H1 (cell line): Measurements from ENCODE around the gene CRISPLD2. TPM values are rescaled to one million over a fixed set of nuclear protein-coding genes. Genes with fewer than 3 reads are reported as not detected.

Experiments used
- CTCF ChIA-PET: fragments of 300-600 bp; sonication (Branson Sonifier 250); formaldehyde crosslinking; loops from one replicate; lab custom pipeline; 2021; ENCODE audit not compliant: partially characterized antibody; lab: Charles Lee
- POLR2A ChIA-PET: fragments of 300-600 bp; sonication (Branson Sonifier 250); formaldehyde crosslinking; loops from one replicate; lab custom pipeline; 2021; ENCODE audit warnings: inconsistent platforms; ENCODE audit not compliant: partially characterized antibody; lab: Charles Lee
- DNase-seq, 2 experiments: peaks; one replicate each; pipeline versions ENCODE4 v3.0.0 to v3.0.0-alpha.2; 2010 to 2022; ENCODE audit warnings: low spot score in 2 of 2, low read depth in 1 of 2, mixed read lengths in 1 of 2
- FAIRE-seq: peaks from 2 replicates; lab custom pipeline; 2011; peaks lifted over from hg19 to GRCh38; lab: Jason Lieb, UNC
- H2AFZ ChIP-seq: 2 replicates; pipeline ENCODE4 v1.8.1; 2012; ENCODE audit warnings: low read length, inconsistent platforms
- H2AK5ac ChIP-seq: 2 replicates; pipeline ENCODE4 v1.6.1; 2013; ENCODE audit warnings: low read depth, low read length
- H2BK120ac ChIP-seq: replicated peaks from 2 replicates; pipeline ENCODE3; 2013; ENCODE audit warnings: low read depth, low read length, inconsistent platforms
- H2BK12ac ChIP-seq: 2 replicates; pipeline ENCODE4 v1.6.1; 2013; ENCODE audit warnings: low read depth, low read length
- H2BK15ac ChIP-seq: 2 replicates; pipeline ENCODE4 v1.6.1; 2013; ENCODE audit warnings: low read length
- H2BK20ac ChIP-seq: 2 replicates; pipeline ENCODE4 v1.6.1; 2013; ENCODE audit warnings: low read length
- H2BK5ac ChIP-seq: 2 replicates; pipeline ENCODE4 v1.6.1; 2013; ENCODE audit warnings: low read depth, low read length
- H3K14ac ChIP-seq: 2 replicates; pipeline ENCODE4 v1.6.1; 2013; ENCODE audit warnings: inconsistent platforms; ENCODE audit not compliant: insufficient read length
- H3K18ac ChIP-seq: 2 replicates; pipeline ENCODE4 v1.6.1; 2013; ENCODE audit warnings: low read length; ENCODE audit errors: extremely low read depth
- H3K23ac ChIP-seq: 2 replicates; pipeline ENCODE4 v1.6.1; 2013; ENCODE audit warnings: inconsistent platforms; ENCODE audit not compliant: insufficient read length
- H3K23me2 ChIP-seq: 2 replicates; pipeline ENCODE4 v1.6.1; 2013; ENCODE audit warnings: low read depth, low read length
- H3K27ac ChIP-seq: 2 replicates; pipeline ENCODE4 v1.6.1; 2011; ENCODE audit warnings: low read depth, low read length, inconsistent platforms
- H3K27me3 ChIP-seq, 4 experiments: replicated peaks in 1 of 4; 1 replicate in 1 of 4; 2 replicates in 3 of 4; pipeline versions ENCODE4 v1.6.1 to v1.8.1; 2011 to 2013; ENCODE audit warnings: low read length in 3 of 4, mild to moderate bottlenecking in 3 of 4, inconsistent platforms in 2 of 4, mixed read lengths in 2 of 4, moderate library complexity in 1 of 4; ENCODE audit not compliant: control insufficient read depth in 3 of 4, insufficient read depth in 3 of 4; ENCODE audit errors: extremely low read depth in 1 of 4
- H3K36me3 ChIP-seq, 4 experiments: 2 replicates each; pipeline versions ENCODE4 v1.6.1 to v1.8.1; 2011 to 2013; ENCODE audit warnings: mild to moderate bottlenecking in 4 of 4, low read length in 3 of 4, moderate library complexity in 2 of 4, control low read depth in 1 of 4, inconsistent platforms in 1 of 4; ENCODE audit not compliant: insufficient read depth in 4 of 4, control insufficient read depth in 2 of 4
- H3K4ac ChIP-seq: replicated peaks from 2 replicates; pipeline ENCODE3; 2013; ENCODE audit warnings: low read length, low read depth, mixed read lengths, inconsistent platforms; ENCODE audit not compliant: insufficient read length
- H3K4me1 ChIP-seq, 4 experiments: replicated peaks in 1 of 4; 1 replicate in 1 of 4; 2 replicates in 3 of 4; pipeline versions ENCODE4 v1.6.1 to v1.8.1; 2011 to 2013; ENCODE audit warnings: low read length in 3 of 4, inconsistent platforms in 2 of 4, mixed read lengths in 1 of 4; ENCODE audit not compliant: insufficient read depth in 4 of 4, control insufficient read depth in 3 of 4
- H3K4me2 ChIP-seq, 2 experiments: 2 replicates each; pipeline versions ENCODE4 v1.6.1 to v1.8.1; 2011 to 2013; ENCODE audit warnings: low read depth in 2 of 2, low read length in 2 of 2, control low read depth in 1 of 2, inconsistent platforms in 1 of 2, mild to moderate bottlenecking in 1 of 2; ENCODE audit not compliant: insufficient read depth in 1 of 2
- H3K4me3 ChIP-seq, 4 experiments: fragments of 200-600, 300-600 bp in 1 of 4; sonication (generic), shearing (Covaris generic), sonication (Bioruptor Twin) in 1 of 4; 2 replicates each; pipeline versions ENCODE4 v1.5.1 to v1.8.1; 2011 to 2016; ENCODE audit warnings: low read length in 4 of 4, low read depth in 3 of 4, control low read depth in 2 of 4, inconsistent platforms in 2 of 4, mild to moderate bottlenecking in 2 of 4, mixed read lengths in 1 of 4, moderate library complexity in 1 of 4; ENCODE audit not compliant: insufficient read depth in 2 of 4; ENCODE audit errors: extremely low read depth in 1 of 4
- H3K56ac ChIP-seq: replicated peaks from 2 replicates; pipeline ENCODE3; 2013; ENCODE audit warnings: low read depth, mild to moderate bottlenecking, mixed read lengths, low read length, inconsistent platforms; ENCODE audit not compliant: insufficient read length
- H3K79me1 ChIP-seq: 2 replicates; pipeline ENCODE4 v1.6.1; 2013; ENCODE audit warnings: low read depth, low read length, control low read depth
- H3K79me2 ChIP-seq, 2 experiments: 2 replicates each; pipeline versions ENCODE4 v1.6.1 to v1.8.1; 2012 to 2013; ENCODE audit warnings: low read length in 2 of 2, mild to moderate bottlenecking in 2 of 2, inconsistent platforms in 1 of 2; ENCODE audit not compliant: insufficient read depth in 2 of 2, control insufficient read depth in 1 of 2
- H3K9ac ChIP-seq, 4 experiments: replicated peaks in 1 of 4; 1 replicate in 1 of 4; 2 replicates in 3 of 4; pipeline versions ENCODE4 v1.6.1 to v1.8.1; 2011 to 2013; ENCODE audit warnings: low read depth in 3 of 4, low read length in 3 of 4, control low read depth in 2 of 4, mild to moderate bottlenecking in 2 of 4, moderate library complexity in 2 of 4, inconsistent platforms in 1 of 4; ENCODE audit errors: extremely low read depth in 1 of 4
- H3K9me3 ChIP-seq, 2 experiments: 2 replicates each; pipeline versions ENCODE4 v1.6.1 to v1.8.1; 2012 to 2013; ENCODE audit warnings: mild to moderate bottlenecking in 2 of 2, moderate library complexity in 2 of 2, control low read depth in 1 of 2, inconsistent platforms in 1 of 2, low read depth in 1 of 2, low read length in 1 of 2, mixed read lengths in 1 of 2; ENCODE audit not compliant: insufficient read depth in 2 of 2
- H4K20me1 ChIP-seq, 2 experiments: replicated peaks in 1 of 2; 2 replicates each; pipeline versions ENCODE3 to v1.8.1; 2011 to 2013; ENCODE audit warnings: inconsistent platforms in 2 of 2, low read length in 2 of 2, mild to moderate bottlenecking in 1 of 2; ENCODE audit not compliant: insufficient read depth in 2 of 2, control insufficient read depth in 1 of 2
- H4K5ac ChIP-seq: 2 replicates; pipeline ENCODE4 v1.6.1; 2013; ENCODE audit warnings: low read length, low read depth, mixed read lengths, inconsistent platforms; ENCODE audit not compliant: insufficient read length
- H4K8ac ChIP-seq: 2 replicates; pipeline ENCODE4 v1.8.0; 2013; ENCODE audit warnings: mild to moderate bottlenecking, moderate library complexity, low read length, inconsistent platforms; ENCODE audit not compliant: insufficient read depth; ENCODE audit errors: extremely low read depth
- H4K91ac ChIP-seq: replicated peaks from 2 replicates; pipeline ENCODE3; 2013; ENCODE audit warnings: low read length, mixed read lengths, inconsistent platforms; ENCODE audit not compliant: insufficient read length
- CBX5 ChIP-seq: fragments of 300-800, 300-1000 bp; sonication (generic); IDR thresholded peaks from 2 replicates; pipeline ENCODE4 v1.7.1; 2016; ENCODE audit warnings: antibody characterized with exemption, low read length, low read depth
- CBX8 ChIP-seq: fragments of 300-800, 300-1000 bp; sonication (generic); IDR thresholded peaks from 2 replicates; pipeline ENCODE4 v1.7.1; 2016; ENCODE audit warnings: low read depth, low read length, borderline replicate concordance
- E2F6 ChIP-seq: IDR thresholded peaks from 2 replicates; pipeline ENCODE4 v1.6.1; 2012; ENCODE audit warnings: inconsistent platforms
- HDAC6 ChIP-seq: IDR thresholded peaks from one replicate; pipeline ENCODE4 v1.7.1; 2012; ENCODE audit warnings: low read depth, mild to moderate bottlenecking, inconsistent platforms, low read length, moderate library complexity
- MAX ChIP-seq: IDR thresholded peaks from 2 replicates; pipeline ENCODE4 v1.6.1; 2012; ENCODE audit warnings: inconsistent platforms
- POLR2A ChIP-seq, 2 experiments: IDR thresholded peaks; 1 replicate in 1 of 2; 2 replicates in 1 of 2; pipeline ENCODE4 v1.6.1; 2011; ENCODE audit warnings: low read depth in 2 of 2, low read length in 2 of 2, mild to moderate bottlenecking in 2 of 2; ENCODE audit errors: control extremely low read depth in 1 of 2
- RAD21 ChIP-seq, 2 experiments: IDR thresholded peaks in 1 of 2; conservative IDR thresholded peaks in 1 of 2; 2 replicates each; pipeline ENCODE4 v1.6.1; 2011; ENCODE audit warnings: low read depth in 2 of 2, low read length in 2 of 2, improper control_type of control experiment in 1 of 2, inconsistent platforms in 1 of 2, mild to moderate bottlenecking in 1 of 2, moderate library complexity in 1 of 2
- RFX5 ChIP-seq: IDR thresholded peaks from 2 replicates; pipeline ENCODE4 v1.6.1; 2011; ENCODE audit warnings: low read depth, low read length, improper control_type of control experiment, borderline replicate concordance
- TAF1 ChIP-seq: IDR thresholded peaks from 2 replicates; pipeline ENCODE4 v1.6.1; 2011; ENCODE audit warnings: mild to moderate bottlenecking, low read depth, low read length
- USF2 ChIP-seq: IDR thresholded peaks from 2 replicates; pipeline ENCODE4 v1.6.1; 2011; ENCODE audit warnings: low read length, improper control_type of control experiment
- WGBS, 2 experiments: shearing (Covaris generic) in 1 of 2; methylation state at CpG; one replicate each; pipeline versions ENCODE4 v1.1.6 to v1.1.7; 2013 to 2015; ENCODE audit warnings: low lambda C conversion rate in 2 of 2, mixed read lengths in 2 of 2, inconsistent platforms in 1 of 2, low coverage in 1 of 2, missing lambda C conversion rate in 1 of 2; ENCODE audit not compliant: insufficient replicate concordance in 2 of 2, insufficient coverage in 1 of 2, insufficient read length in 1 of 2; ENCODE audit errors: extremely low coverage in 1 of 2, missing lambda C conversion rate in 1 of 2; 5-methylcytosine and 5-hydroxymethylcytosine counted together
- polyA plus RNA-seq, 7 experiments: library from polyadenylated mRNA; depleted of rRNA in 3 of 7; stranded (reverse) in 5 of 7; unstranded in 2 of 7; fragments of >200 nt in 5 of 7; fragments of 200-250 nt in 2 of 7; gene quantifications; 1 replicate in 5 of 7; 2 replicates in 1 of 7; 4 replicates in 1 of 7; pipeline versions ENCODE4 v1.2.1 to v1.2.3, GENCODE V29; 2011 to 2013; ENCODE audit warnings: missing spikeins in 2 of 7, mixed read lengths in 2 of 7
- total RNA-seq: library from RNA; stranded (reverse); fragmentation: NEBNext Ultra II Directional; extraction: Animal tissue kit (Norgen Biotek cat#: 25700); gene quantifications from 2 replicates; pipeline ENCODE4 v1.2.1, GENCODE V29; 2021

Gene CRISPLD2
- total and polyA plus RNA-seq, 2 of the 8 experiments (the other 6 are each of a cell fraction or from before 2014, with no cell fraction given), result 2.7 to 5.1 TPM

GRCh38 chr16:84813141-84813934, 6.4 kb upstream of the CRISPLD2 start:
- POLR2A ChIA-PET, result interaction anchor here (1.0 kb wide), 2 partner anchors 9 to 60 kb away, joined by 3 to 4 read pairs; no protein-coding TSS in a partner anchor
- no peaks in the 10 kb centered on the region for H3K79me2 ChIP-seq
- H3K18ac ChIP-seq, result no peak overlapping the region
- H3K4me3 ChIP-seq, result no peak overlapping the region
- FAIRE-seq (no peak), DNase-seq (no peak)
- H3K23me2 ChIP-seq, result no peaks in the 10 kb centered on the region
- CTCF ChIA-PET, result interaction anchor here (0.8 to 3.3 kb wide), 4 partner anchors 8 to 118 kb away, joined by 4 to 17 read pairs (median 4); no protein-coding TSS in a partner anchor
- H2AFZ ChIP-seq, result no peak overlapping the region
- H3K4me1 ChIP-seq, result no peaks in the 10 kb centered on the region
- no peak overlapping the region for H2BK20ac ChIP-seq
- no peaks in the 10 kb centered on the region; a peak in 1 of 4 replicates for H3K9me3 ChIP-seq
- H2AK5ac ChIP-seq, result no peak overlapping the region
- no peak overlapping the region for H2BK5ac ChIP-seq
- no peak overlapping the region for H3K27ac ChIP-seq
- no peak overlapping the region for H3K23ac ChIP-seq
- H3K36me3 ChIP-seq, result no peaks in the 10 kb centered on the region
- no peak overlapping the region for H2BK15ac ChIP-seq
- H3K14ac ChIP-seq, result no peak overlapping the region
- H4K20me1 ChIP-seq, result no peaks in the 10 kb centered on the region
- H3K56ac ChIP-seq, result no peak overlapping the region
- H3K9ac ChIP-seq, result no peak overlapping the region
- H4K91ac ChIP-seq, result no peak overlapping the region
- H3K27me3 ChIP-seq, result peaks cover 0 to 4% (median 0%) of the 10 kb centered on the region in 4 experiments; a peak in 2 of 7 replicates
- 83% methylated on average over 15 of the region's 15 CpGs; no CpG with 5 or more reads in 1 of the 2 experiments for WGBS, 2 experiments
- no peaks in the 10 kb centered on the region for H3K79me1 ChIP-seq
- H4K5ac ChIP-seq, result no peak overlapping the region
- no peak overlapping the region for H4K8ac ChIP-seq
- no peak overlapping the region for H2BK120ac ChIP-seq
- no peak overlapping the region for H3K4me2 ChIP-seq
- no peak overlapping the region for H2BK12ac ChIP-seq
- H3K4ac ChIP-seq, result no peak overlapping the region
- TF ChIP-seq E2F6, result peak; percentile 36; the same call in 1 of the 2 replicates
- TF ChIP-seq MAX, result peak; percentile 27; the same call in 1 of the 2 replicates
- no peak for TF ChIP-seq TAF1
- peak; percentile 54 for TF ChIP-seq USF2
- TF ChIP-seq HDAC6, result no peak
- TF ChIP-seq POLR2A (IDR thresholded peaks at IDR 0.05; ENCODE audit: control extremely low read depth in 1 of 2, low read depth in 2 of 2, low read length in 2 of 2), result no peak
- no peak for TF ChIP-seq CBX5
- TF ChIP-seq CBX8, result no peak
- TF ChIP-seq RFX5, result no peak
- TF ChIP-seq RAD21 (IDR thresholded peaks at IDR 0.05 in 1 of 2, conservative IDR thresholded peaks at IDR 0.05 in 1 of 2; ENCODE audit: low read depth in 2 of 2, low read length in 2 of 2), result no peak
